Measurements from ENCODE around the gene MRPL3. TPM values are rescaled to one million over a fixed set of nuclear protein-coding genes. Genes with fewer than 3 reads are reported as not detected.

The MRPL3 gene
- total RNA-seq, 1 donor from 2014 or later = 56.5 TPM

GRCh38 chr3:131540821-131541220 is 38.0 kb upstream of the MRPL3 start:
- H3K36me3 Mint-ChIP-seq (ENCODE audit: unreplicated experiment) = peaks cover 5% of the 10 kb centered on the region
- DNase-seq = no peak
- H3K9me3 Mint-ChIP-seq (ENCODE audit: unreplicated experiment) = peaks cover 3% of the 10 kb centered on the region
- peaks cover 3% of the 10 kb centered on the region for H3K27me3 Mint-ChIP-seq (ENCODE audit: unreplicated experiment)
- H3K4me3 Mint-ChIP-seq (ENCODE audit: unreplicated experiment) = no peak overlapping the region
- no peak overlapping the region for H3K27ac Mint-ChIP-seq (ENCODE audit: unreplicated experiment)
- no peak for TF ChIP-seq CTCF (IDR thresholded peaks at IDR 0.05; ENCODE audit: partially characterized antibody, unreplicated experiment)
- peaks cover 5% of the 10 kb centered on the region for H3K4me1 Mint-ChIP-seq (ENCODE audit: low read depth, unreplicated experiment)

- H3K27me3 Mint-ChIP-seq (ENCODE audit: unreplicated experiment) = peaks cover 3% of the 10 kb centered on the region
- H3K27ac Mint-ChIP-seq (ENCODE audit: unreplicated experiment) = no peak overlapping the region
- H3K4me1 Mint-ChIP-seq (ENCODE audit: low read depth, unreplicated experiment) = peaks cover 5% of the 10 kb centered on the region
- no peak for DNase-seq
- peaks cover 3% of the 10 kb centered on the region for H3K9me3 Mint-ChIP-seq (ENCODE audit: unreplicated experiment)
- TF ChIP-seq CTCF (IDR thresholded peaks at IDR 0.05; ENCODE audit: partially characterized antibody, unreplicated experiment) = no peak
- H3K36me3 Mint-ChIP-seq (ENCODE audit: unreplicated experiment) = peaks cover 5% of the 10 kb centered on the region
- H3K4me3 Mint-ChIP-seq (ENCODE audit: unreplicated experiment) = no peak overlapping the region
Measured at GRCh38 chr3:131540143-131540542, 37.4 kb upstream of the MRPL3 start.

- peaks cover 5% of the 10 kb centered on the region for H3K4me1 Mint-ChIP-seq (ENCODE audit: low read depth, unreplicated experiment)
- H3K27me3 Mint-ChIP-seq (ENCODE audit: unreplicated experiment) = no peaks in the 10 kb centered on the region
- H3K27ac Mint-ChIP-seq (ENCODE audit: unreplicated experiment) = no peak overlapping the region
- no peak for TF ChIP-seq CTCF (IDR thresholded peaks at IDR 0.05; ENCODE audit: partially characterized antibody, unreplicated experiment)
- H3K9me3 Mint-ChIP-seq (ENCODE audit: unreplicated experiment) = peaks cover 3% of the 10 kb centered on the region
- peaks cover 5% of the 10 kb centered on the region for H3K36me3 Mint-ChIP-seq (ENCODE audit: unreplicated experiment)
- DNase-seq = no peak
- H3K4me3 Mint-ChIP-seq (ENCODE audit: unreplicated experiment) = no peak overlapping the region
Measured at GRCh38 chr3:131538968-131539367, 36.2 kb upstream of the MRPL3 start.

- H3K4me1 Mint-ChIP-seq (ENCODE audit: low read depth, unreplicated experiment) = peaks cover under 1% of the 10 kb centered on the region
- H3K9me3 Mint-ChIP-seq (ENCODE audit: unreplicated experiment) = peaks cover 3% of the 10 kb centered on the region
- no peak for TF ChIP-seq CTCF (IDR thresholded peaks at IDR 0.05; ENCODE audit: partially characterized antibody, unreplicated experiment)
- DNase-seq = no peak
- H3K27me3 Mint-ChIP-seq (ENCODE audit: unreplicated experiment) = no peaks in the 10 kb centered on the region
- H3K36me3 Mint-ChIP-seq (ENCODE audit: unreplicated experiment) = peaks cover 5% of the 10 kb centered on the region
- H3K27ac Mint-ChIP-seq (ENCODE audit: unreplicated experiment) = no peak overlapping the region
- no peak overlapping the region for H3K4me3 Mint-ChIP-seq (ENCODE audit: unreplicated experiment)
Measured at GRCh38 chr3:131537531-131537930, 34.8 kb upstream of the MRPL3 start.

- no peak for DNase-seq
- Mint-ChIP-seq H3K36me3 (ENCODE audit: unreplicated experiment) (peaks cover 5% of the 10 kb centered on the region), H3K27ac (ENCODE audit: unreplicated experiment) (no peak overlapping the region), H3K9me3 (ENCODE audit: unreplicated experiment) (peaks cover 3% of the 10 kb centered on the region), H3K27me3 (ENCODE audit: unreplicated experiment) (no peaks in the 10 kb centered on the region), H3K4me1 (ENCODE audit: low read depth, unreplicated experiment) (no peaks in the 10 kb centered on the region), H3K4me3 (ENCODE audit: unreplicated experiment) (no peak overlapping the region)
- TF ChIP-seq CTCF (IDR thresholded peaks at IDR 0.05; ENCODE audit: partially characterized antibody, unreplicated experiment) = no peak
Measured at GRCh38 chr3:131535596-131535995, 32.8 kb upstream of the MRPL3 start.

Measured in glutamatergic neuron (in vitro differentiated cells).